Stimulated activated CD8-positive, alpha-beta memory T cell treated with anti-CD3 and anti-CD28 coated beads, Interleukin-12 subunit alpha, Interleukin-12 subunit beta, amount 100 ng/mL, for 24 hours (primary cell): ENCODE measurements around the gene NTN5.

Experiments used
- DNase-seq: peaks from one replicate; pipeline ENCODE4 v3.0.0-alpha.2; 2020; ENCODE audit errors: extremely low read depth

Gene NTN5

GRCh38 chr19:48615231-48616040 lies 57.4 kb downstream of the NTN5 start:
- DNase-seq = no peak

- DNase-seq = no peak
Observed at GRCh38 chr19:48614436-48615230, 58.2 kb downstream of the NTN5 start, which contains the start of gene FAM83E. TSS of gene FAM83E (minus strand) at chr19:48615076. CDS start at chr19:48613372, 1,704 bp downstream.

- no peak for DNase-seq
Observed at GRCh38 chr19:48613852-48614435, 58.9 kb downstream of the NTN5 start.

- DNase-seq = no peak
Observed at GRCh38 chr19:48613024-48613851, 59.6 kb downstream of the NTN5 start.

- DNase-seq = no peak
Observed at GRCh38 chr19:48611872-48612271, 60.9 kb downstream of the NTN5 start.
